HG03558 (cell line): Measurements from ENCODE around the gene OLFML1.
A peak's percentile ranks its signal among the peaks of the same experiment; 100 is the strongest.
"Not testable (repeated sequence)": the region's sequence is repeated elsewhere in the genome, so short reads cannot be mapped to it uniquely, and the experiment has no call there.

Experiments
- ATAC-seq: cut with Tn5 transposase; IDR thresholded peaks from one replicate; pipeline ENCODE4 v1.9.1; 2021; ENCODE audit warnings: moderate number of reproducible peaks; ENCODE audit not compliant: unreplicated experiment; ENCODE audit errors: extremely low read depth

Gene OLFML1

DNA sequence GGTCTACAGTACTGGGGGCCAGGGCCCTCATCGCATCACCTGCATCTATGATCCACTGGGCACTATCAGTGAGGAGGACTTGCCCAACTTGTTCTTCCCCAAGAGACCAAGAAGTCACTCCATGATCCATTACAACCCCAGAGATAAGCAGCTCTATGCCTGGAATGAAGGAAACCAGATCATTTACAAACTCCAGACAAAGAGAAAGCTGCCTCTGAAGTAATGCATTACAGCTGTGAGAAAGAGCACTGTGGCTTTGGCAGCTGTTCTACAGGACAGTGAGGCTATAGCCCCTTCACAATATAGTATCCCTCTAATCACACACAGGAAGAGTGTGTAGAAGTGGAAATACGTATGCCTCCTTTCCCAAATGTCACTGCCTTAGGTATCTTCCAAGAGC, 24.7 kb downstream of the OLFML1 start:
- ATAC-seq: no peak

DNA sequence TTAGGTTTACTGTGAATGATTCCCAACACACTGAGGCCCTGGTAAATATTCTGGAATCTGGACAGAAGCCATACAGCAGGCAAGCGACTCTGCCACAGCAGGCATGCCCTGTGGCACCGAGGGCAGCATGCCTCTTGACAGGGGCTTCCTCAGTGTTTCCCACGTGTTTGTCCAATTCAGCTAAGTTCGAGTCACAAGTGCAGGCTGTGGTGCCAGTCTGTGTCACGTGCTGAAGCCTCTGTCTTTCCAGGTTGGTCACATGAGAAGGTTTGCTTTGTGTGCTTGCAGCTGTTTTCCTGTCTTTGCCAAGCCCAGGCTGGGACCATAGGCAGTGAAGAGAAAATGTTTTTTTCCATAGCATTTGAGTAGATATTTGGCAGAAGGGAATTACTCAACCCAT, 26.1 kb downstream of the OLFML1 start:
- ATAC-seq: no peak

DNA sequence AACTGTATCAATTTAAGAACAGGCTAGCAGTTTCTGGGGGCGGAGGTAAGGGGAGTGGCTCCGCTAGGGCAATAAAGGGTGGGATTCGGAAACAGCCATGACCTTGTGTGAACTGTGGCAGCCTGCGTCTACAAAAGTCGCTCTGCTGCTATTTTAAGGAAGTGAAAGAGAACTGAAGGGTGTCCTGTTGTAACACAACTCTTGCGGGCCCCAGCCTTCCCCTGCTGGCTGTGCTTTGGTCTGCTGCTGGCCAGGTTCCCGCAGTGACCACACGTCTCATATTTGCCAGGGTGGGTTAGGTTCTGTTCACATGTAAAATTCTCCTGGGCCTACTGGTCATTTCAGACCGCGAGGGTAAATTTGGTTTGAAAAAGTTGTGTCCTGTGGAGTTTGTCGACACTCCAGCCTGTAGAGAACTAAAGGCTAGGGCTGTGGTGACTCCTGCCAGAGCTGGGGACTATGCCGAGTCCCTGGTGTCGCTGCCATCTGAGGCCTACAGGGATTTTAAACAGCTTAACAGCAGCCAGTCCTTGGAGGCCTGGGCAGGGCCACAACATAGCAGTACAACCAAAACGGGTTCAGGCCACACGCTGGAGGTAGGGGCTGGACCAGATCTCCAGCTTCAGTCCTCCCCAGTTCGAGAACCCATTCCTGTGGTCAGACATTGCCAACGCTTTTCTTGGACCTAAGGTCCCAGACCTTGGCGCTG, 27.4 kb downstream of the OLFML1 start:
- peak; percentile 52 for ATAC-seq

DNA sequence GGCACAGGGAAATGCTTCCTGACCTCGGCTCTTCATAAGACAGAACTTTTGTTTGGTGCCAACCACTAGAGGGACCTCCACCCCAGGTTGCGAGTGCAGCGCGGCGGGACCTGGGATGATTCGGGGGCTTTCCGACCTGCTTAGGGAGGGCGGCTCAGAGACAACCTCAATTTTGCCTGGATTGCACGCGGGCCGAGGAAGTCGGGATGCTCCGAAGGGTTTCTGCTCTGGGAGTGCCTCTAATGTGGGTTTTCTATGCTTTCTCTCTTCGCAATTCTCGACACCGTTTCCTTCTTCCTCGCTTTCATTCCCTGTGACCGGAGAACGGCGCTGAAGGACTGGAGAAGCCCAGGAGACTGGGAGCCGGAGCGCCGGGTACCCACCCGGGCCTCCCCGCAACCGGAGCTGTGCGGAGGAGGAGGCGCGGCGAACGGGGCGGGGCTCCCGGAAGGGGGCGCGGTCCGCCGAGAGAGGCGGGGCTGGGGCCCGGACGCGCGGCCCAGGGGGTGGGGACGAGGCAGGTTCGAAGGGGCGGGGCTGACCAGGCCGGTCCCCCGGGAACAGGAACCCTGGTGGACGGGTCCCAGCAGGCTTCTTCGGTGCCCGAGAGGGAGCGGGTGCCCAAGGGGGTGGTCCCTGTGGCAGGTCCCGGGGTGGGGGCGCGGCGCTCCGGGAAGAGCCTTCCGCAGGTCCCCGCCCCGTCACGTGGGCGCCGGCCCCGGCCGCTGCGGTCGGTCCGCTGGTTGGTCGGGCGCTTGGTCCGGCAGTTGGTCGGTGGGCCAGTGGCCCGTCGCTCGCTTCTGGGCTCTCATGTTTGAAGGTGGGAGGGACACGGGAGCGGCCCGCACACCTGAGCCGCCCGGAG, 28.2 kb downstream of the OLFML1 start, which contains the start of gene PPFIBP2:
PPFIBP2 (plus strand) TSS at position 766 of the 865 bp plus-strand sequence. CDS start 35,477 bp downstream, outside the sequence.
- peak; percentile 31 for ATAC-seq

DNA sequence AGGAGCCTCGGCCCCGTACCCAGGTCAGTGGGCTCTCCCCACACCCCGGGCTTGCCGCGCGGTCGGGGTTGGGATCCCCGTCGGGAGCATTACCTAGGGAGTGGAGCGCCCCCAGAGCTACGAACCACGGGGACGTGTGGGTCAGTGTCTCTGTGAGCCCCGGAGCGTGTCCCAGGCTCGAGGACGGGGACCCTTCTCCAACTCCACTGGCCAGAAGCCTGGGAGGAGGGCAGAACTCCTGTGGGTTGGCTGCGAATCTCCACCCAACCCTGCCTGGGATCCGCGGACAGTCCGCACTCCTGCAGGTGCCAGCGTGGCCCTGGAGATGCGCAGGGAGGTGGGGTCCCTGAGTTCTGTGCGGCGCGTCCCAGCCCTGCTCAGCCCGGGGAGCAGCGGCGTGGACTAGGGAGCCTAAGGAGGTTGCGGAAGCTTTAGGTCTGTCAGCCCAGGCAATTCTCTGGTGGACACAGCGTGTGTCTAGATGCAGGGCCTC, 28.8 kb downstream of the OLFML1 start:
- ATAC-seq: no peak

DNA sequence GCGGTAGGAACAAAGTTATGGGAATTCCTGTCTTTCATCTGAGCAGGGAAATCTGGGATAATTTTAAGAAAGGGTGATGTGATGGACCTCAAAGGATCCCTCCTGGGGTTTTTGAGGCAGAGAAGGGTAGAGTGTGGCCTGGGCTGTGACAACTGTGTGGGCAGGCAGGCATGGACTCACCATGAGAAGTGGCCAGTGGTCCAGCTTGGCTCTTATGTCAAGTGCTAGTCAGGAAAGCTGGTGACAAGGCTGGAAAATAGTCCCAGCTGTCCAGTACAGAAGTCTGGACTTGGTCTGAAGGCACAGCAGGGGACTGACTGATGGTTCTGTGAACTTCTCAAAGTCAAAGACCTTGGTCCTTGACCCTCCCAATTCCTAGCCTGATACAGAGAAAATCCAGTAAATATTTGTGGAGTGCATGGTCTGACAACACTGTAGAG, 30.2 kb downstream of the OLFML1 start:
- no peak for ATAC-seq

DNA sequence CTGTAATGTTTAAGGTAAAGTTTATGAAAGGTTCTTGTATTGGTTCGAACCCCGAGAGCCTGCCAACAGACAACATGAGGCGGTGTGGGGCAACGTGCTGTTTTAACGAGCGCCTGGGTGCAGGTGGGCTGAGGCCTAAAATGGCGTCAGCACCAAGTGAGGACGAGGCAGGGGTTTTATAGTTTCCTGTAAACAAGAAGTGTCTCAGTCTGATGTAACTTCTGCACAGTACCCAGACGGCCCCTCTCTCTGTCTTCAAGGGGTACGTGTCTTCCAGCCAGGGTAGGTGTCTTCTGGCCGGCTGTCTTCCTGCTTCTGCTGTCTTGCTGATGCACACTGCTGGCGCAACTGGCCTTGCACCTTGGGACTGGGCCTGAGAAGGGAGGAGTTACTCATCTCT, 31.2 kb downstream of the OLFML1 start:
- no peak for ATAC-seq

DNA sequence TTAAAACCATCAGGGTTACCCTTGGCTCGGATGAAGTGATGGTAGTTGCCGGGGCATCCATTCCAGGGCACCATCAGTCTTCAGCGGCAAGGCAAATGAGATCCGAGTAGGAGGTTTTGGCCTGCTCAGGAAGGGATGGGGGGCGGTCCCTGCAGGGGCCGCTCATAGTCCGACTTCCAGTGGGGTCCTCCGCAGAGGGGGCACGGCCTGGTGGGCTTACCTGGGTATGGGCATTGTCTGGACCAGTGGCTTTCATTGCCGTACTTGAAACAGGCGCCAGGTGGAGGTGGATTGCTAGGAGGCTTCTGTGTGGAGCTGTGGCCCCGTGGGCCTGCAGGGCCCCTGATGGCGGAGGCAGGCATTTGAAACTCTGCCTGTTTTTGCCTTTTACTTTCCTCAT, 32.4 kb downstream of the OLFML1 start:
- ATAC-seq: not testable (repeated sequence)

DNA sequence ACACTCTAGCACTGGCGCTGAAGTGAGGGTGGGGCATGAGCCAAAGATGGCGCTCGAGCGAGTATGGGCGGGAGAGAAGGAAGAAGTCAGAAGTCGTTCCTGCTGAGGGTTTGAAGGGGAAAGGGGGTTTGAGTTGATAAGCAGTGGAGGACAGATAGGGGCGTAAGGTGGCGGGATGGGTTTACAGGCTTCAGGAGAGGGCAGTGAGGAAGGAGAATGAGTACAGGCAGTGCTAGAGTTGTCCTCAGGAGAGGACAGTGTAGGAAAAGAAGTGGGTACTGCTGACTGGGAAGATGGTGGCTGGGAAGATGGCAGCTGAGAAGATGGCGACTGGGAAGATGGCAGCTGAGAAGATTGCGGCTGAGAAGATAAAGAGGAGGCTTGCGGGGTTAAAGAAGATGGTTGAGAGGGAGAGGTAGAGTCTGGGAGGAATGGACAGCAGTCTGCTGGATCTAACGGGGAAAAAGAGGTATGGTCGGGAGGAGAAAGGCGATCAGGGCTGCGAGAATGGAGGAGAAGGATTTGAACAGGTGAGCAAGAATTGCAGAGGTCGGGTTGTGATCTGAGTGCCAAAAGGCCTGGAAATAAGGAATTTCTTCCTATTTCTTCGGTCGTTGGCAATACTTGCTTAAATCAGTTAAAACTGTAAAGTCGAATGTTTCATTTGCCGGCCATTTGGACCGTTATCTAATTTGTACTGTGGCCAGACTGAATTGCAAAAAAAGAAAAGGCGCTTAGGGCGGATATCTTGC, 33.7 kb downstream of the OLFML1 start:
- no peak for ATAC-seq

DNA sequence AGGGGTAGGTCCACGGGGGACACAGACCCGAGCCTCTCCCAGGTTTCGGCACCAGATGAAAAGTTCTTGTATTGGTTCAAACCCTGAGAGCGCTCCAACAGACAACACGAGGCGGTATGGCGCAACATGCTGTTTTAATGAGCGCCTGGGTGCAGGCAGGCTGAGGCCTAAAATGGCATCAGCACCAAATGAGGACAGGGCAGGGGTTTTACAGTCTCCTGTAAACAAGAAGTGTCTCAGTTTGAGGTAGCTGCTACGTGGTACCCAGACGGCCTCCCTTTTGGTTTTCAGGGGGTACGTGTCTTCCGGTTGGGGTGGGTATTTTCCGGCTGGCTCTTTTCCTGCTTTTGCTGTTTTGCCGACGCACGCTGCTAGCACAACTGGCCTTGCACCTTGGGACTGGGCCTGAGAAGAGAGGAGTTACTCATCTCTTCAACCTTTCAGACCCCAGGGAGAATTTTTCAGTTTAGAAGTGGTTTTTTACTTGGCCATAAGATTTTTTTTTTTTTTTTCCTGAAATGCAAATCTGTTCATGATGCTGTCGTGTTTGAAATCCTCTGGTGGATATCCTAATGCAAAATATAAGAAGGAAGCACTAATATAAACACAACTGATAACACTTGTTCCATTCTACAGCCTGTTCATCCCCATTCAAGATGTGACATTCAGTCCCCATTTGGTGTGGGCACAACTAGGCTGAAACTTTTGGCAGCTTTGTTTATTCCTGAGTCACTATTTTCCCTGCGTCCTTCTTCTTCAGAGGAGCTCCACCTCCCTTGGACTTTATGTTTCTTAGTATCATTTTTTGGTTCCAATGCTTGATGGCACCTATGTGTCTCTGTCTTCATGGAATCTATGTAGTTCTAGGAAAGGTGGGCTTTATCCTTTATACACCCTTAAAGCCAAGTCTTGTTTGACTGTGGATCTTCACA, 35.0 kb downstream of the OLFML1 start:
- peak; percentile 36 for ATAC-seq

DNA sequence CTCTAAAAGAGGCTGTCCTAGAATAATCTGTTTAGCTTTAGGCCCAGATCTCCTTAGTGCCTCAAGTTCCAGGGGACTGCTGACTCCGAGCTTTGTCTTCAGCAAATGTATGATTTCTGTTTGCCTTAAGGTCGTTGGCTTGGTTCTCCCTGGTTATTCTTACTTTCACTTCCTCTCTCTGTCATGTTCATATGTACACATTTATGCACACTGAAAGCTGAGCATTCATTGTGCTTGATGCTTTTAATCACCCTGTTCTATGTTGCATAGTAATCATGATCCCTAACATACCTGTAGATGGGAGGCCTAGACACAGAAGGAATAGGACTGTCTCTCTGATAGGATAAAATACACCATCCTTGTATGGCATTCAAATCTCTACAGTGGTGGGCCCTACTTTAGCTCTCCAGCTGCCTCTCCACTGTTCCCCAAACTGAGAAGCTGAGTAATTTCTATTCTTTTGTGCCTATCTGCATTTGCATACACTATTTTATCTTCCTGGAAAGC, 35.7 kb downstream of the OLFML1 start:
- ATAC-seq: peak; percentile 53

DNA sequence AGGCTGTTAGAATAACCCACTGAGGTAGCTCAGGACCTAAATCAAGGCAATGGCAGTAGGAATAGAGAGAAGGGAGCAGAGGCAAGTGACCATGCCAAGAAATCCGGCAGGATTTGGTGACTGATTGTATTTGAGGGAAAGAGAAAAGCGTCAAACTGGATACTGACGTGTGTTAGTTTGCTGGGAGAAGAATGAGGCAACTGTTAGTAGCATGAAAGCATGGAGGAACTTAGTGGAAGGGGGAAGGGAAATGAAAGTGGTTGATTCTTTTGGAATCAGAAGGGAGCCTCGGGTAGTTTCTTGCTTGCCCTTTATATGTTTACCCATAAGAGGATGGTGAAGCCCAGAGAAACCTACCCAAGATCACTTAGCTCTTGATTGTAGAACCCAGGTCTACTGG, 36.8 kb downstream of the OLFML1 start:
- ATAC-seq: no peak

DNA sequence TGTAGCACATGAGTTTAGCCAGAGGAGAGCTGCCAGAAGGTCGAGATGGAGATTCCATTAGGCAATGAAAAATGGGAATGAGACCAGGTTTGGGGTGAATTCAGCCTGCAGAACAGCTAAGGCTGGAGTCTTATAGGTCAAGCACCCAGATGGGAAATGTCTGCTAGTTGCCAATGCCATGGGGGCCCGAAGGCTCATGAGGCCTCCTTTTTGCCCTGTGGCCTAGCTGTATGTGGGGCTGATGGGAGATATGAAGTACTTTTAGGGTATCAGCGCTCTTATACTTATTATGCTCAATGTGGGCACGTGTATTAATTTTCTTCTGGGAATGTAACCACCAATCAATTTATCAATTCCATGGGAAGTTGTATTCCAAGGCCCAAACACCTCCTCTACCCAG, 37.2 kb downstream of the OLFML1 start:
- no peak for ATAC-seq

DNA sequence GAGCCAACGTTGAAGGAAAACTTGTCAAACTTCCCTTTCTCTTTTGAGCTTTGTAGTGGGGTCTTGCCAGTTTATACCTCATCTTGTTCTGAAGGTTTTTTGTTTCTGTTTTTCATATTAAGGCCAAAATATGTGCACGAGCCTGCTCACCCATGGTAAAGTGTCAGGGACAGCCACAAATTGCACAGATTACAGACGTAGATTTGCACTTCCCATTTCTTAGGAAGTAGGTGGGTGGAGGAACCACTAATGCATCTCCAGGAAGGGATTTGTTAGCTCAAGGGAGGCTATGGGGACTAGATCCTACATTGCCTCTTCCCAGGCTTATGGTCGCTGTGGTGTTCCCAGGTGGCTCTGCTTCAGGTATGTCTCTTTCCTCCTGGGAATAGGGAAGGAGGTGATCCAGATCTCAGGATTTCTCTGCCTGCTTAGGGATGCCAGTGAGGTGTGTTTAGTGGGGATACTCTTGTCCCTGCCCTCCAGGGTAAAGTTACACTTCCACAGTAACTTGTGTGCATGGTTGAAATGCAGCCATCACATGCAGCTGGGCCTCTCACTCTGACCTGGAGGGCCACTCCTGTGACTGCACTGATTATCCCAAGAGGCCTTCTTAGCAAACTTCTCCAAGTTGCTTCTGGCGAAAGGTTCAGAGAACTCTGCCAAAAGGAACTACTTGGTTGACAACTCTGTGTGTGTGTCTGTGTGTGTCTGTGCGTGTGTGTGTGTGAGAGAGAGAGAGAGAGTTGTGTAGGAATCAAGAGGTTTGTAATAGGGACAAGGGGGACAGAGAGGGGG, 38.3 kb downstream of the OLFML1 start:
- ATAC-seq: no peak

DNA sequence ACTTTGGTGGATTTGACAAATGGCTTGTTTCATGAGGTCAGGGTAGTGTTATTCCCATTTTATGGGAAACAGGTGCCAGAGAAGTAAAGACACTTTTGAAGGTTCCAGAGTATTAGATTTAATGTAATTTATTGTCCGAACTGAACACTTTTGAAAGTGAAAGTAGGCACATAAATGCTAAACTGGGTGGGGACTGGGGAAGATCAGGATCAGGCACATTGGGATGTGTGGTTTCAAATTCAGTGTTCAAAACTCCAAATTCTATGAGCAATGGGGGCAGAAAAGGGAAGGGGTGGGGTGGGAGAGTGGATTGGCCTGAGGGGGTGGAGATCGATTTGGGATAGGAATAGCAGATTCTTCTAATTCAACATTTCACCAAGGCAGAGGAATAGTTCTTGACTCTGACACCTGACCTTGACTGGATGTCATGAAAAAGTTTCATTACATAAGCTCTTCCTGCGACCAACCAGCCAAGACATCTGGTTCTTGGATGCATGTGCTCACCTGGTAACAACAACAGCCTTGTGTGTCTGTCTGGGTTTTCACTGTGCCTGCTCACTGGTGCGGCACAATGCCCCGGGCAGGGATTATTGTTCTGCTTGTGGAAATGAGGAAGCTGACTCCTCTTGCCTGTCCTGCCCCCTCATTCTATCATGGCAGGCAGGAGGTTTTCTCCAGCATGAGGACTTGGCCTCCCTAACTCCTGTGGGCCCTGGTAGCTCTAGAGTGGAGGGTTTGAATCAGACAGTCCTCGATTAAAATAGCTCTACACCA, 39.3 kb downstream of the OLFML1 start:
- no peak for ATAC-seq

DNA sequence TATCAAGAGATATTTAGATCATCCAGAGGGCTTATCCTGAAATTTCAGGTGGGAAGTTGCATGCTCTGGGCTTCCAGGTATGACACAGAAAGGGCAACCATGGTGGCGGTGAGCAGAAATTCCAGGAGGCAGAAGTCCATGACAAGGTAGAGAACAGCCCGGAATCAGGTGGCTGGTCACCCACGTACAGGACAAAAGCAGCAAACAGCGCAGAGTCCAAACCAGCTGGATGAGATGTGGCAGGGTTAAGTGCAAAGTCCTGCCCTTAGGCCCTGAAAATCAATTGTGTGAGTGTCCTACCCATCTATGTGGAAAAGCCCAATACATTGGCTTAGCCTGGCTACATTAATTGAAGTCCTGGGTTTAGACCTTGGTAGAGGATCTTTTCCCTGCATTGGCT, 40.1 kb downstream of the OLFML1 start:
- no peak for ATAC-seq

DNA sequence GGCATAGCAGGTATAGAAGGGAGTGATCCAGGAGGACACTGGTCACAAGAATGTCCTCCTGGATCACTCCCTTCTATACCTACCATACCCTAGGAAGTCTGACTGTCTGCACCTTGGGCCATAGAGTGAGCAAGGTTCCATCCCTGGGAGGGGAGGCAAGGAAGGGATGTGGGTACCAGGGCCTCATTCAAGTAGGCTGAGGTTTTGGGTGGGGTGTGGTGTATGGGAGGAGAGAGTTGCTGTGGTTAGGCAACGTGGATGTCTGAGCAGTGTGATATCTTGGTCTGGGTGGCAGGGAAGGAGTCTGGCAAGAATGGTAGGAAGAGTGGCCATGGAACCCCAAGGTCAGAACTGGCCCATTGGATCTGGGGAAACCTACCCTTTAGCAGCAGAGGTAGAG, 41.7 kb downstream of the OLFML1 start:
- ATAC-seq: peak; percentile 26

DNA sequence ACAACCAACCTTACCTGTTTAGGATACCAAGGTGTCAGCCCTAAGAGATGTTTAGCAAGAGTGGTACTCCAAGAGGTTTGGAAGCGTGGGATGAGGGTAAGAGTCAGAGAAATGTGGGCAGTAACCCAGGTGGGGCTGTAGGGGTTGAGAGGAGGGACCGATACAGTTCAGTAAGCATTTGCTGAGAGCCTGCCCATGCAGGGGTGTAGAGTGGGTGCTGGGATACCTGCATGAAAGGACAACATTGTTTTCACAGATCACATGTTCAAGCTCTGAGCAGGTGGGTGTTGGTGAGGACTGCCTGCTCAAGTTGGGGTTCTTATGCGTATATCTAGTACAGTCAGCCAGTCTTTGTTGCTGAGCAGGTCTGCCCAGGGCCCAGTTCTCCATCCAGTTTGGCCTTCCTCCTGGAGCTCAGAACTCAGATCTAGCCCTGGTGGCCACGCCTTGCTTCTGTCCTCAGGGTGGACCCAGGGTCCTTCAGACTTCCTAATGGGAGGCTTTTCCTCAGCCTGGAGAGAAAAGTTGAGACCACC, 43.3 kb downstream of the OLFML1 start:
- ATAC-seq: no peak
